HG03342 (cell line): ENCODE data around the gene FRMD4A.
"Not testable (repeated sequence)": the region's sequence is repeated elsewhere in the genome, so short reads cannot be mapped to it uniquely, and the experiment has no call there.

Experiments used
- ATAC-seq: cut with Tn5 transposase; IDR thresholded peaks from one replicate; pipeline ENCODE4 v1.9.1; 2021; ENCODE audit warnings: mild to moderate bottlenecking, moderate library complexity; ENCODE audit not compliant: unreplicated experiment

The FRMD4A gene

GRCh38 chr10:14158575-14158974 lies 172.1 kb downstream of the FRMD4A start:
- ATAC-seq: no peak

DNA sequence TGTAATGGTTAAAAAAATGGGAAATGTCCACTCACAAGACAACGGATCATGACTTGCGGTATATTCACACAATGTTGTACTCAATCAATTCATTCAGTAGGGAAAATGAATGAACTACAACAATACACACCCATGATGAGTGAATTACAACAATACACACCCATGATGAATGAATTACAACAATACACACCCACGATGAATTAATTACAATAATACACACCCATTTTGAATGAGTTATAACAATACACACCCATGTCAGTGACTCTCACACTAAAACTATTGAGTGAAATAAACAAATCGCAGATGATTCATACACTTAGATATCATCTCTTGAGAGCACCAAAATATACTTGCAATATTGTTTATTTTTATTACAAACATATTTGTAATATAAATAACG lies 174.6 kb downstream of the FRMD4A start:
- ATAC-seq: no peak

- ATAC-seq: no peak
Measured at GRCh38 chr10:14153570-14154055, 177.1 kb downstream of the FRMD4A start.

DNA sequence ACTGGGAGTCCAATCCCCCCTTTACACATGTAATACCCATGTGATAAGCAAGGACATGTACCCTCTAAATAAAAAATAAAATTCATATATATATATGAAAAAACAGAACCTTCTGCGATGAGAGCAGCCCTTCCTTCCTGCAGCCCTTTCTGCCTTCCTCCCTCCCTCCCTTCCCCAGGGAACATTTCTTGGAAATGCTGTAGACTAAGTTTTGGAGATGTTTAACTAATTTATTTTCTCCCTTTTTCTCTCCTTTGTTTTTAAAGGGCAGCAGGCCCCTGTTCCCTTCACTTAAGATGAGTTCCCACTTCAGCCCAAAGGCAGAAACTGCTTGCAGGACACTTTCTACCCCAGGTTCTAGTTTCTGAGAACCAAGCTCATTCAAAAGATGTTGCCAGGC lies 179.2 kb downstream of the FRMD4A start:
- ATAC-seq: no peak

DNA sequence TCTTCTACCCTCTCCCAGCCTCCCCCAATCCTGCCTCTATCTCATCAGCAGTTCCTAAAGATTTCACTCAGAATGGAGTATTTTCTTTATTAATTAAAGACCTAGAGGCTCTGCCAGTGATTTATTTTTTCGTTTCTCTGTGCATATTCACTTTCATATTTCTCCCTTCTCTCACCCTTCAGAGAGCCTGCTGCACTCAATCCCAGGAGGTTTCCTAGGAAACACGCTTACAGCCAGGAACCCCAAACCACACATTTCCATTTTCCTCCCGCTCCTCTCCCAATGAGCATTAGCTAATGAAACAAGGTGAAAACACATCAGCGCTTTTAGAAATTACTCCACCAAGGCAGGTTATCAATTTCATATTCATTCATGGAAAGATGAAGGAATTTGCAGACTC lies 180.2 kb downstream of the FRMD4A start:
- ATAC-seq: no peak

GRCh38 chr10:14146501-14146900 lies 184.2 kb downstream of the FRMD4A start:
- no peak for ATAC-seq

DNA sequence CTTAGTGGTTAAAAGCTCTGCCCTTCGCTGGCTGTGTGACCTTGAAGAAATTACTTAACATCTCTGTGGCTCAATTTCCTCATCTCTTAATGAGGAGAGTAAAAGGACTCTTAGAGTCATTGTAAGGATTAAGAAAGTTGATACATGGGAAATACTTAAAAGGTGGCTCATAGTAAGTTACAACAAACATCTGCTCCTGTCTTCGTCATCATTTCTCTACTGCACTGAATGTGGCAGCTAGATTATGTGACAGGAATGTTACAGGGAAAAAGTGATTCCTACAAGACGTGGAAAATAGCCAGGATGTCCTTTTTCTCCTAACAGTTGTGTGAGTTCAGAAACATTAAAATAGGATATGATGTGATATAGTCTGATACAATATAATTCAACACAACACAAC lies 184.7 kb downstream of the FRMD4A start:
- ATAC-seq: no peak

- no peak for ATAC-seq
Measured at GRCh38 chr10:14144451-14144850, 186.3 kb downstream of the FRMD4A start.

DNA sequence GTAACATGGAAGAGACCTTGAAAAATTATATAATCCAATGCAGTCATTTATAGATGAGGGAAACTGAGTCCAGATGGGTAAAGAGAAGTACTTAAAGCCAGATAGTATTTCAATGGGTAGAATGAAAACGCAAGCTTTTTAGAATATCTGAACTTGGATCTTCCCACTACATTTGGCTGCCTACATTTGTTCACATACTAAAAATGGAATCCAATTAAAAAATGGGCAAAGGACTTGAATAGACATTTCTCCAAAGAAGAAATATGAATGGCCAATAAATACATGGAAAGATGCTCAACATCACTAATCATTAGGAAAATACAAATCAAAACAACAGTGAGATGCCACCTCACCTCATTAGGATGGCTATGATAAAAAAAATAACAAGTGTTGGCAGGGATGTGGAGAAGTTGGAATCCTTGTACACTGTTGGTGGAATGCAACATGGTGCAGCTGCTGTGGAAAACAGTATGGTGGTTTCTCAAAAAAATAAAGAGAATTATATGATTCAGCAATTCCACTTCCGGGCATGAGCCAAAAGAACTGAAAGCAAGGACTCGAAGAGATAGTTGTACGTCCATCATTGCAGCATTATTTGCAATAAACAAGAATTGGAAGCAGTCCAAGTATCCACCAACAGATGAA lies 188.0 kb downstream of the FRMD4A start:
- no peak for ATAC-seq

DNA sequence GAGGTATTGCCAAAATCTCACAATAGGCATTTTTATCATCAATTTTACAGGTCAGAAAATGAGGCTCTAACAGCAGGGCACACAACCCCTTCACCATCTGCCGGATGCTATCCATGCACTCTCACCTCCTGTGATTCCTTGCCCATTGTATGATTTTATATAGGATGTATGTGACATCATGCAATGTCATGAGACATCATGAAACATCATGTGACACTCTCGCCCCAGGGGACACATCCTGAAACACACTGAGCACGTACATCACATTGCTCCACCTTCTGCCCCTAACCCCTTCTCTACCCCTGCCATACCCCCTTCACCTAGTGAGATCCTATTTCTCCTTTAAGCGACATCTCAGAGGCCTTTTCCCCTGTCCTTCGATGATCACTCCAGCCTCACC lies 189.4 kb downstream of the FRMD4A start:
- no peak for ATAC-seq

DNA sequence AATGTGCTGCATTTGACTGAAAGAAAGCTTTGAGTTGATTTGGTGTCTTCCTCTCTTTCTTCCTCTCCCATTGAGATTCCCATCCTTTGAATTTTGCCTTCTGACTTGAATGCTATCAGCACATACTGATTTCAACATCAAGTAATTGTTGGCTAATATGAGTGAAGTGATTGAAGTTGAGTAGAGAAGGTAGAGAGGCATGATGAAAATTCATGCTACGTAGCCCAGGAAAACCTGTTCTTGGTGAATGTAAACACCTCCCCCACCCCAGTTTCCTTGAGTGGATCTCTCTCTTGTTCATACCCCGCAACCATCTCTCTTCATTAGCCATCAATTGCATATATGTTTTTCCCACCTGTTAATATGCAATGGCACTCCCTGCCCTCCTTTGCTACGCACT lies 193.3 kb downstream of the FRMD4A start:
- ATAC-seq: no peak

GRCh38 chr10:14135196-14135595 lies 195.5 kb downstream of the FRMD4A start:
- ATAC-seq: not testable (repeated sequence)

- ATAC-seq: no peak
Measured at GRCh38 chr10:14134275-14134674, 196.4 kb downstream of the FRMD4A start.

GRCh38 chr10:14131261-14131960 lies 199.3 kb downstream of the FRMD4A start:
- no peak for ATAC-seq

DNA sequence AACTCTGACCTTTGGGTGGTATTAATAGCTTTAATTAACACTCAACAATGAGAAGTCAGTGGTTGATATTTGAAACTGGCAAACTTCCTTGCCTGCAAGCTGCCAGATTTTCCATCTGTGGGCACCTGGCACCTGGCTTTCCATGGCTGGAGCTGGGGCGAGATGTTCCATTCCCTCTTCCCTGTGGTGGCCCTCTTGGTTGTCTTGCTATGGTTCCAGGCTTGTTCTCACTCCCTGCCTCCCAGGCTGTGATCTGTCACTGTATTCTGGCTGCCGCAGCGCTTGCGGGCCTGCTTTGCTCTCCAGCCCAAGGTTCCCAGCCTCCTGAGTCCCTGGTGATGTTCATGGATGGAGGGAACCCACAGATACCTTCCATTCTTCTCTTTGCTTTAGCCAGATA lies 201.0 kb downstream of the FRMD4A start:
- ATAC-seq: no peak

GRCh38 chr10:14128519-14128918 lies 202.2 kb downstream of the FRMD4A start:
- no peak for ATAC-seq

DNA sequence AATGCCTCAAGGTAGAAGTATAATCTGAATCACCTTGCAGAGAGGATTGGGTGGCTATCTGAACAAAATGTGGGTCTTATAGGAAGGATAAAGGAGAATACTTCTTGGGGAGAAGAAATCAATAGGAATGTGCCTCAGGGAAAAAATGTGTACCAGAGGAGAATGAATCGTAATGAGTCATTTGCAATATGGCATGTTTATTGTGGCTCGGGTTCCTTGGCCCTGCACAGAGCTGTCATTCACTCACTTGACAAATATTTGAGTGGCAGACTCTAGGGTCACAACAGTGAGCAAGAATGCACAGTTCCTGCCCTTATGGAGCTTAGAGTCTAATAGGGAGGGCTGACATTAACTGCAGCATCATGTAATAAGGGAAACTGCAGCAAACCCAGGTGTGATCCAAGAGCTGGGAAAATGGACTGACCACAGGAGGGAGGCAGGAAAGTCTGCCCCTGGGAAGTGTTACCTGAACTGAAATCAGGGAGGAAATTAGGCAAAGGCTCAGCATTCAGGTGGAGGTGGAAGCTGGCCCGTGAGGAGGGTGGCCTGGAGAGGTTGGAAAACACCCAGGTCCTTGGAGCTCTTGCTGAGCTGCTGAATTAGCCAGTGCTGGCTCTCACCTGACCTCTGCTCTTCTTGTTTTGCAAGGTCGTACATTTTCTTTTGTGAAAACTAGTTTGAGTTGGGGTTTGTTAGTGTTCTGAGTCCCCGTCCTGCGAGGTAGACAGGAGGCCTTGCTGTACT lies 203.9 kb downstream of the FRMD4A start:
- ATAC-seq: no peak

GRCh38 chr10:14125564-14125963 lies 205.2 kb downstream of the FRMD4A start:
- no peak for ATAC-seq

GRCh38 chr10:14124941-14125340 lies 205.8 kb downstream of the FRMD4A start:
- no peak for ATAC-seq

GRCh38 chr10:14123139-14123538 lies 207.6 kb downstream of the FRMD4A start:
- ATAC-seq: no peak

- no peak for ATAC-seq
Measured at GRCh38 chr10:14120812-14121211, 209.9 kb downstream of the FRMD4A start.

- ATAC-seq: no peak
Measured at GRCh38 chr10:14118953-14119352, 211.8 kb downstream of the FRMD4A start.
